Stomach (tissue), 4 donors: ENCODE measurements around the gene SDCBP2.

Source experiments
- CTCF ChIP-seq, 7 experiments: fragments of 450-650 bp in 4 of 7; fragments of 200-600 bp in 3 of 7; sonication (generic) in 3 of 7; IDR thresholded peaks; one replicate each; pipeline ENCODE4 v1.5.1; 2016 to 2019; ENCODE audit warnings: antibody characterized with exemption in 7 of 7, control low read depth in 2 of 7, mild to moderate bottlenecking in 1 of 7
- EP300 ChIP-seq: sonication (generic); formaldehyde crosslinking; IDR thresholded peaks from one replicate; pipeline ENCODE4 v1.6.1; 2017; ENCODE audit warnings: antibody characterized with exemption
- POLR2AphosphoS5 ChIP-seq, 3 donors: sonication (generic); formaldehyde crosslinking; IDR thresholded peaks; one replicate each; pipeline ENCODE4 v1.6.1; 2016; ENCODE audit warnings: antibody characterized with exemption in 3 of 3

GRCh38 chr20:1360094-1360846 lies 31.3 kb upstream of the SDCBP2 start:
- TF ChIP-seq EP300 = no peak
- TF ChIP-seq CTCF (IDR thresholded peaks at IDR 0.05) = no peak
- TF ChIP-seq POLR2AphosphoS5 (IDR thresholded peaks at IDR 0.05) = no peak
